Progenitor cell of endocrine pancreas (in vitro differentiated cells): ENCODE results near the gene MAST4. TPM values are rescaled to one million over a fixed set of nuclear protein-coding genes. Genes with fewer than 3 reads are reported as not detected.
"Not testable (repeated sequence)": the region's sequence is repeated elsewhere in the genome, so short reads cannot be mapped to it uniquely, and the experiment has no call there.

ENCODE experiments used
- DNase-seq: peaks from one replicate; pipeline ENCODE4 v3.0.0; 2021; ENCODE audit warnings: low spot score; ENCODE audit not compliant: unreplicated experiment
- H3K27ac Mint-ChIP-seq: 2 replicates; pipeline ENCODE4 v1.8.0; 2021; ENCODE audit warnings: mild to moderate bottlenecking, moderate library complexity, mixed read lengths
- H3K27me3 Mint-ChIP-seq: 2 replicates; pipeline ENCODE4 v1.8.0; 2021; ENCODE audit warnings: mixed read lengths
- H3K36me3 Mint-ChIP-seq: 2 replicates; pipeline ENCODE4 v1.8.0; 2022; ENCODE audit warnings: mixed read lengths; ENCODE audit not compliant: insufficient read depth
- H3K4me1 Mint-ChIP-seq: 2 replicates; pipeline ENCODE4 v1.8.0; 2021; ENCODE audit warnings: low read depth, mixed read lengths
- H3K4me3 Mint-ChIP-seq: 2 replicates; pipeline ENCODE4 v1.8.0; 2021; ENCODE audit warnings: low read depth, mild to moderate bottlenecking, moderate library complexity, mixed read lengths
- H3K9me3 Mint-ChIP-seq: 2 replicates; pipeline ENCODE4 v1.8.0; 2021; ENCODE audit warnings: low read depth, mixed read lengths
- CTCF ChIP-seq: fragments of 200-600 bp; sonication (generic); IDR thresholded peaks from one replicate; pipeline ENCODE4 v1.5.0; 2021; ENCODE audit warnings: antibody characterized with exemption, mild to moderate bottlenecking; ENCODE audit not compliant: unreplicated experiment
- total RNA-seq: library from RNA; stranded (reverse); gene quantifications from 2 replicates; pipeline ENCODE4 v1.2.1, GENCODE V29; 2021

The MAST4 gene
- total RNA-seq, 1 donor from 2014 or later = 45.3 TPM

- H3K4me3 Mint-ChIP-seq = no peak overlapping the region
- H3K36me3 Mint-ChIP-seq = peaks cover 21% of the 10 kb centered on the region
- no peak for DNase-seq
- peaks cover 32% of the 10 kb centered on the region for H3K4me1 Mint-ChIP-seq
- no peak for TF ChIP-seq CTCF
- no peaks in the 10 kb centered on the region for H3K27me3 Mint-ChIP-seq
- peaks cover 13% of the 10 kb centered on the region for H3K9me3 Mint-ChIP-seq
- H3K27ac Mint-ChIP-seq = no peak overlapping the region
Measured at GRCh38 chr5:66742896-66743247, 146.7 kb downstream of the MAST4 start.

- Mint-ChIP-seq H3K36me3 (peaks cover 21% of the 10 kb centered on the region), H3K9me3 (peaks cover 13% of the 10 kb centered on the region), H3K4me3 (no peak overlapping the region), H3K4me1 (peaks cover 32% of the 10 kb centered on the region), H3K27ac (no peak overlapping the region), H3K27me3 (no peaks in the 10 kb centered on the region)
- TF ChIP-seq CTCF = no peak
- DNase-seq = no peak
Measured at GRCh38 chr5:66743344-66743743, 147.2 kb downstream of the MAST4 start.

- H3K9me3 Mint-ChIP-seq = peaks cover 13% of the 10 kb centered on the region
- no peak overlapping the region for H3K27ac Mint-ChIP-seq
- peaks cover 32% of the 10 kb centered on the region for H3K4me1 Mint-ChIP-seq
- DNase-seq = no peak
- H3K4me3 Mint-ChIP-seq = no peak overlapping the region
- peaks cover 21% of the 10 kb centered on the region for H3K36me3 Mint-ChIP-seq
- H3K27me3 Mint-ChIP-seq = no peaks in the 10 kb centered on the region
- TF ChIP-seq CTCF = no peak
Measured at GRCh38 chr5:66744040-66744439, 147.8 kb downstream of the MAST4 start.

GRCh38 chr5:66745297-66745696 lies 149.1 kb downstream of the MAST4 start:
- H3K27ac Mint-ChIP-seq = no peak overlapping the region
- no peak overlapping the region for H3K4me3 Mint-ChIP-seq
- H3K36me3 Mint-ChIP-seq = peaks cover 31% of the 10 kb centered on the region
- no peaks in the 10 kb centered on the region for H3K27me3 Mint-ChIP-seq
- H3K4me1 Mint-ChIP-seq = peaks cover 27% of the 10 kb centered on the region
- peaks cover 23% of the 10 kb centered on the region for H3K9me3 Mint-ChIP-seq
- TF ChIP-seq CTCF = no peak
- DNase-seq = no peak

GRCh38 chr5:66747607-66748006 lies 151.4 kb downstream of the MAST4 start:
- Mint-ChIP-seq H3K9me3 (peaks cover 23% of the 10 kb centered on the region), H3K4me1 (peaks cover 8% of the 10 kb centered on the region), H3K27ac (no peak overlapping the region), H3K27me3 (no peaks in the 10 kb centered on the region), H3K36me3 (peaks cover 31% of the 10 kb centered on the region), H3K4me3 (no peak overlapping the region)
- no peak for DNase-seq
- no peak for TF ChIP-seq CTCF

- not testable (repeated sequence) for H3K27me3 Mint-ChIP-seq, H3K4me3 Mint-ChIP-seq, DNase-seq, H3K27ac Mint-ChIP-seq
- peaks cover 12% of the 10 kb centered on the region for H3K36me3 Mint-ChIP-seq
- H3K9me3 Mint-ChIP-seq = peaks cover 10% of the 10 kb centered on the region
- peaks cover 12% of the 10 kb centered on the region for H3K4me1 Mint-ChIP-seq
Measured at GRCh38 chr5:66752668-66753067, 156.5 kb downstream of the MAST4 start.
